Measurements from ENCODE around the gene HEPN1. TPM values are rescaled to one million over a fixed set of nuclear protein-coding genes. Genes with fewer than 3 reads are reported as not detected.
A peak's percentile ranks its signal among the peaks of the same experiment; 100 is the strongest.

Gene HEPN1
- total RNA-seq, 1 donor from 2014 or later = not detected

DNA sequence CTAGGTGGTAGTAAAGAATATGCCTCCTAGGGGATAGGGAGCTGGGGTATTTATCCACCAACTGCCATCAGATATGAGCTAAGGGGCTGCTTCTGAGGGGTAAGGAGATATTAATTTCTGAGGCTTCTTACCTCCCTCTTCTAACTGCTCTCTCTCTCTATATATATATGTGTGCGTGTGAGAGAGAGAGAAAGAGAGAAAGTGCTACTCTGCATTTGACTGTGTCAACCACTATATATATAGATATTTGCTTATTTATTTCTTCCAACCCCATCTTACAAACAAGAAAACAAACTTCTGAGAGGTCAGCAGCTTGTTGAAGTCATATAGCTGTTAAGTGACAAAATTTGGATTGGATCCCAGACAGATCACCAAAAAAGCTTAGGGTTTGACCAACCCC lies 22.7 kb downstream of the HEPN1 start:
- Histone ChIP-seq H3K4me3 (no peak overlapping the region), H3K27ac (peak overlapping the region; percentile 82), H3K4me2 (peak overlapping the region; percentile 45), H3K4me1 (peaks cover 38% of the 10 kb centered on the region), H3F3A (ENCODE audit: low read depth) (peaks cover 16% of the 10 kb centered on the region), H4K20me1 (ENCODE audit: low read depth) (no peaks in the 10 kb centered on the region), H2AFZ (replicated peaks) (no peak overlapping the region), H3K27me3 (peaks cover 13% of the 10 kb centered on the region), H3K9me3 (ENCODE audit: low read depth) (no peaks in the 10 kb centered on the region), H3K36me3 (no peaks in the 10 kb centered on the region), H3K9ac (no peak overlapping the region), H3K79me2 (ENCODE audit: low read depth) (no peaks in the 10 kb centered on the region)
- Mint-ChIP-seq H3K36me3 (no peaks in the 10 kb centered on the region), H3K4me1 (peaks cover 25% of the 10 kb centered on the region), H3K27me3 (ENCODE audit: insufficient read depth, low read depth) (peaks cover 2% of the 10 kb centered on the region), H3K27ac (no peak overlapping the region), H3K9me3 (peaks cover 2% of the 10 kb centered on the region), H3K4me3 (no peak overlapping the region)
- TF ChIP-seq, protein P1, sequence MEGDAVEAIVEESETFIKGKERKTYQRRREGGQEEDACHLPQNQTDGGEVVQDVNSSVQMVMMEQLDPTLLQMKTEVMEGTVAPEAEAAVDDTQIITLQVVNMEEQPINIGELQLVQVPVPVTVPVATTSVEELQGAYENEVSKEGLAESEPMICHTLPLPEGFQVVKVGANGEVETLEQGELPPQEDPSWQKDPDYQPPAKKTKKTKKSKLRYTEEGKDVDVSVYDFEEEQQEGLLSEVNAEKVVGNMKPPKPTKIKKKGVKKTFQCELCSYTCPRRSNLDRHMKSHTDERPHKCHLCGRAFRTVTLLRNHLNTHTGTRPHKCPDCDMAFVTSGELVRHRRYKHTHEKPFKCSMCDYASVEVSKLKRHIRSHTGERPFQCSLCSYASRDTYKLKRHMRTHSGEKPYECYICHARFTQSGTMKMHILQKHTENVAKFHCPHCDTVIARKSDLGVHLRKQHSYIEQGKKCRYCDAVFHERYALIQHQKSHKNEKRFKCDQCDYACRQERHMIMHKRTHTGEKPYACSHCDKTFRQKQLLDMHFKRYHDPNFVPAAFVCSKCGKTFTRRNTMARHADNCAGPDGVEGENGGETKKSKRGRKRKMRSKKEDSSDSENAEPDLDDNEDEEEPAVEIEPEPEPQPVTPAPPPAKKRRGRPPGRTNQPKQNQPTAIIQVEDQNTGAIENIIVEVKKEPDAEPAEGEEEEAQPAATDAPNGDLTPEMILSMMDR (IDR thresholded peaks at IDR 0.05) = no peak
- no peak for TF ChIP-seq EZH2phosphoT487 (IDR thresholded peaks at IDR 0.05)
- TF ChIP-seq EZH2 (IDR thresholded peaks at IDR 0.05) = no peak
- DNase-seq (ENCODE audit: low spot score) = no peak

DNA sequence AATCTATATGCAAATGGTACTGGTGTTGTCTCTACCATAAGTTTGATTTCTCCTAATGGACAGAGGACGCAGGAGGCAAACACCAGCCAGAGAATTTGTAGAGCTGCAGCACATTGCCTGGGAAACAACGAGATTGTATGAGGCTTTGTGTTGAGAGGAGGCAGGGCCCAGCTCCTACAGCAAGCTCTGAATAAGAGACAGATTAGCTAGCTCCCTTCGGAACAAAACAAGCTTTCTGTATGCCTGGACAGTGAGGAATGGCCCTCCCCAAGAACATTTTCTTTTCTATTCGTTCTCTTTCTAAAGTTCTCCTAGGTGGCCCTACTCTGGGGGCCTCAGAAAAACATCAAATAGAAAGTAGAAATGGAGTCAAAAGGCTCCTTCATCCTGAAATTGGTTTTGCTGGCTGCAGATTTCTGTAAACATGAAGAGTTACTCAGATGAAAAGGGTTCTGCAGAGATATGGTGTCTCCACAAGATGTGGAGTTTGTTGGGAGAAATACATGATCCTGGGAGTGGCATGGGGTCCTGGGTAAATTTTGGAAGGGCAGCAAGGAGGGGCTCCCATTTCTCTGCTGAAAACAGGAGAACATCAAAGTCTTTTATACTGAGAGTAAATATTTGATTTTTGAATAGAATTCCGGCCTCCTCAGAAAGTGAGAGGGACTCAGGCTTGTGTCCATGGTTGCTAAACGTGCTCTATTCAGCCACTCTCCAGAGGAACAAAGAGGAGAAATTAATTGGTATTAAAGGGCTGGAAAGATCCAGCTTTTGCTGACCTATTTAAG lies 23.6 kb downstream of the HEPN1 start:
- H3K9ac ChIP-seq = no peak overlapping the region
- peak; percentile 70 for DNase-seq (ENCODE audit: low spot score)
- no peaks in the 10 kb centered on the region for H3K79me2 ChIP-seq (ENCODE audit: low read depth)
- H3K27me3 ChIP-seq = peaks cover 4% of the 10 kb centered on the region
- peak overlapping the region; percentile 10 for H3K4me3 ChIP-seq
- H3K4me1 ChIP-seq = peaks cover 38% of the 10 kb centered on the region
- Mint-ChIP-seq H3K9me3 (peaks cover 2% of the 10 kb centered on the region), H3K36me3 (no peaks in the 10 kb centered on the region), H3K4me1 (peaks cover 25% of the 10 kb centered on the region), H3K27ac (peak overlapping the region; percentile 94), H3K27me3 (ENCODE audit: insufficient read depth, low read depth) (no peaks in the 10 kb centered on the region), H3K4me3 (peak overlapping the region; percentile 7)
- H2AFZ ChIP-seq (replicated peaks) = peak overlapping the region; percentile 70
- H3K27ac ChIP-seq = peak overlapping the region; percentile 82
- H3F3A ChIP-seq (ENCODE audit: low read depth) = peaks cover 16% of the 10 kb centered on the region
- H4K20me1 ChIP-seq (ENCODE audit: low read depth) = no peaks in the 10 kb centered on the region
- TF ChIP-seq EZH2 (IDR thresholded peaks at IDR 0.05) (no peak), EZH2phosphoT487 (IDR thresholded peaks at IDR 0.05) (no peak)
- TF ChIP-seq, protein P1 (IDR thresholded peaks at IDR 0.05) = no peak
- H3K4me2 ChIP-seq = peak overlapping the region; percentile 45
- H3K9me3 ChIP-seq (ENCODE audit: low read depth) = no peaks in the 10 kb centered on the region
- no peaks in the 10 kb centered on the region for H3K36me3 ChIP-seq

DNA sequence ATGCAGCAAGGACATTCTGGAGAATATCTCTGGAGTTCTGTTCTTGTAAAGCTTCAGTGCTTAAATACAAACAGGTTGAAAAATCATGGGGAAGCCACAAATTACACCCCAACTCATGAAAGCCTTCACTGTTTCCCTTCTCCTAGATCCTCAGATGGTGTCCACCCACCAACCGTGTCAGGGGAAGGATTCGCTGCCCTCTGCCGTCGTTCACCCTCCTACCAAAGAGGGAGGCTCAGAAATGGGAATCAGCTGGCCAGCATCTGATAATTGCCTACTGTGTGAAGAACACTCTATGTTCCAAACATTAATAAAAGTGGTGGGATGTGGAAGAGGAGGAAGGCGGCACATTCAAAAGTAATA lies 24.2 kb downstream of the HEPN1 start:
- Mint-ChIP-seq H3K9me3 (peaks cover 3% of the 10 kb centered on the region), H3K4me1 (peaks cover 22% of the 10 kb centered on the region), H3K36me3 (no peaks in the 10 kb centered on the region), H3K27me3 (ENCODE audit: insufficient read depth, low read depth) (no peaks in the 10 kb centered on the region), H3K27ac (peak overlapping the region; percentile 72), H3K4me3 (no peak overlapping the region)
- H3F3A ChIP-seq (ENCODE audit: low read depth) = peaks cover 16% of the 10 kb centered on the region
- peak overlapping the region; percentile 70 for H2AFZ ChIP-seq (replicated peaks)
- H3K36me3 ChIP-seq = no peaks in the 10 kb centered on the region
- no peaks in the 10 kb centered on the region for H3K9me3 ChIP-seq (ENCODE audit: low read depth)
- H4K20me1 ChIP-seq (ENCODE audit: low read depth) = no peaks in the 10 kb centered on the region
- no peak overlapping the region for H3K9ac ChIP-seq
- TF ChIP-seq EZH2 (IDR thresholded peaks at IDR 0.05) (no peak), EZH2phosphoT487 (IDR thresholded peaks at IDR 0.05) (no peak)
- peaks cover 38% of the 10 kb centered on the region for H3K4me1 ChIP-seq
- H3K27me3 ChIP-seq = no peaks in the 10 kb centered on the region
- no peaks in the 10 kb centered on the region for H3K79me2 ChIP-seq (ENCODE audit: low read depth)
- H3K27ac ChIP-seq = peak overlapping the region; percentile 82
- no peak overlapping the region for H3K4me3 ChIP-seq
- H3K4me2 ChIP-seq = peak overlapping the region; percentile 45
- DNase-seq (ENCODE audit: low spot score) = no peak

DNA sequence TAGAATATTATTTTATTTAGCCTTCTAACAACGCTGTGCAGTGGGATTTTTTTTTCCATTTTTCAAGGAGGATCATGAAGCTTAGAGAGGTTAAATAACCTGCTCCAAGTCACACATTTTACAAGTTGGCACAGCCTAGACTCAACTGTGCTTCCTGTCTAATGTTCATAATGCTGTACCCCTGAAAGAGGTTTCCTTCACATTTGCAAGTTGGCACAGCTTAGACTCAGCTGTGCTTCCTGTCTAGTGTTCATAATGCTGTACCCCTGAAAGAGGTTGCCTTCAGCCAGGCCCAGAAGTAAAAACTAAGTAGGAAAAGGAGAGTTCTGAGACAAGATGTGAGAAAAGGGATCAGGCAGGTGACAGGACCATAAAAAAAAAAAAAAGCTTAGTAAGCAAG lies 24.7 kb downstream of the HEPN1 start:
- Mint-ChIP-seq H3K9me3 (peaks cover 7% of the 10 kb centered on the region), H3K4me1 (peaks cover 19% of the 10 kb centered on the region), H3K27me3 (ENCODE audit: insufficient read depth, low read depth) (no peaks in the 10 kb centered on the region), H3K27ac (no peak overlapping the region), H3K4me3 (no peak overlapping the region), H3K36me3 (no peaks in the 10 kb centered on the region)
- H3K4me3 ChIP-seq = no peak overlapping the region
- no peaks in the 10 kb centered on the region for H3K79me2 ChIP-seq (ENCODE audit: low read depth)
- H3K36me3 ChIP-seq = no peaks in the 10 kb centered on the region
- no peak for TF ChIP-seq EZH2phosphoT487 (IDR thresholded peaks at IDR 0.05)
- TF ChIP-seq, protein P1 (IDR thresholded peaks at IDR 0.05) = no peak
- TF ChIP-seq EZH2 (IDR thresholded peaks at IDR 0.05) = no peak
- H3K27me3 ChIP-seq = no peaks in the 10 kb centered on the region
- no peaks in the 10 kb centered on the region for H4K20me1 ChIP-seq (ENCODE audit: low read depth)
- H3K9ac ChIP-seq = no peak overlapping the region
- H2AFZ ChIP-seq (replicated peaks) = no peak overlapping the region
- no peak overlapping the region for H3K4me2 ChIP-seq
- DNase-seq (ENCODE audit: low spot score) = no peak
- peaks cover 34% of the 10 kb centered on the region for H3K4me1 ChIP-seq
- no peak overlapping the region for H3K27ac ChIP-seq
- peaks cover 16% of the 10 kb centered on the region for H3F3A ChIP-seq (ENCODE audit: low read depth)
- H3K9me3 ChIP-seq (ENCODE audit: low read depth) = no peaks in the 10 kb centered on the region

Measured in neural progenitor cell (in vitro differentiated cells).